Epidermal melanocyte (primary cell): ENCODE measurements around the gene CRISPLD2.
A peak's percentile ranks its signal among the peaks of the same experiment; 100 is the strongest.
"Not testable (repeated sequence)": the region's sequence is repeated elsewhere in the genome, so short reads cannot be mapped to it uniquely, and the experiment has no call there.

Experiments used
- DNase-seq: peaks from one replicate; pipeline ENCODE4 v3.0.0; 2011; ENCODE audit warnings: low spot score; ENCODE audit not compliant: insufficient read length

The CRISPLD2 gene

DNA sequence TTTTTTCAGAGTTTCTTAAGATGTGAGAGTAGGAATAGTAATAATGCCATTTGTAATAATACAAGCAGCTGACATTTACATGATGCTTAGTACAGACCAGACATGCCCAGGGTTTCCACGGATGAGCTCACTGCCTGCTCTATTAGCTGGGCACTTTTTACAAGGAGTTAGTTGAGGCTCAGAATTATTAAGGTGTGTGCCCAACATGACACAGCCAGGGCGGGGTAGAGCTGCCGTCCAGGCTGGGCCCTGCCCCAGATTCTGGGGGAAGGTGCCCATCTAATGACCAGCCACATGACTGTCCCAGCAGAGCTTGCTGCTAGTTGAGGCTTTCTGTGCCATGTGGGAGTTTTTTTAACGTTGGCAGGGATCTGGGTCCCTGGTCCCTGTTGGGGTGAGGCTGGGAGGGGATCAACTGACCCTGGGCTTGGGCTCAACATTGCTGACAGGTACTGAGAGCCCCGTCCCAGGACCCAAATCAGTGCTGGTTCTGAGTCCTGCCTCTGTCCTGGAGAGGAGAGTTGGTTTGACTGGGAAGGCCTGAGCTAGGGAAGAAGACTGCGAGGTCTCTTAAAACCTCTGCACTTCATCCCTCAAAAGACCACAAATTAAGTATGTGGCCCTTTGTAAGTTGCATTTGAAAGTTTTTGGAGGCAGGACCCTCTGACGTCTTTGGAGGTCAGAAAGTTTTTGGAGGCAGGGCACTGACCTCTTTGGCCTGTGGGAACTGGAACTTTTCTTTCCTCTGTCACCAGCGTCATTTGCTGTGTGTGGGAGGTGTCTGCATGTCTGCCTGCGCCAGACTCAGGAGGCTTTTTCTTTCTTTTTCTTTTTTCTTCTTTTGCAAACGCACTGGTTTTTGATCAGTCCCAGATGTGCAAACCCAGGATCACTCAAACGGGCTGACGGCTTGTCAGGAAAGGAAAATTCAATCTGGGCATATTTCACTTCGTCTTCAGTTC lies 2.2 kb downstream of the CRISPLD2 start:
- no peak for DNase-seq

DNA sequence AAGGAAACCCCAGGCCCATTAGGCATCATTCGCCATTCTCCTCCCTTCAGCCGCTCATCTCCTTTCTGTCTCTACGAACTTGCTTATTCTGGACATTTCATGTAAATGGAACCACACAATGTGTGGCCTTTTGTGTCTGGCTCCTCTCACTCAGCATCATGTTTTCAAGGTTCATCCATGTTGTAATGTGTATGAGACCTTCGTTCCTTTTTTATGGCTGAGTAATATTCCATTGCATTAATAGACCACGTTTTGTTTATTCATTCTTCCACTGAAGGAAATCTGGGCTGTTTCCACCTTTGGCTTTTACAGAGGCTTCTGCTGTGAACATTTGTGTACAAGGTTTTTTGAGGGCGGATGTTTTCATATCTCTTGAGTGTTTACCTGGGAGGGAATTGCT lies 3.2 kb downstream of the CRISPLD2 start:
- DNase-seq: no peak

DNA sequence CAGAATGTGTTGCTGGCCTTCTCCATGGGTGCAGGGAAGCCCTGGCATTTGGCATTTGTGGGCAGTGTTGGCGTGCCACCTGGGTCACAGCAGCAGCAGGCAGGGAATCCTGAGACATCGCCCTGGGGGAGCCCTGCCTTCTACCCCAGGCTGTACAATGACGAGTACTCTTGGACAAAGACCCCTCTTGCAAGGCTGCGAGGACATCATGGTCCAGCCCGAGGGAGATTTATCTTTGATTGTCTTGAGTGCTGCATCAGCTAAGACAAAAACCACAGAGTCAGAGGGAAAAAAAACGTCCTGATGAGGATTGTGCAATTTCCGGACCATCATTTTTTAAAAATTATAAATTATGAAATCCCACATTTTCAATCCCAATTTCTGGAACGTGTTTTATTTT lies 3.7 kb downstream of the CRISPLD2 start:
- no peak for DNase-seq

DNA sequence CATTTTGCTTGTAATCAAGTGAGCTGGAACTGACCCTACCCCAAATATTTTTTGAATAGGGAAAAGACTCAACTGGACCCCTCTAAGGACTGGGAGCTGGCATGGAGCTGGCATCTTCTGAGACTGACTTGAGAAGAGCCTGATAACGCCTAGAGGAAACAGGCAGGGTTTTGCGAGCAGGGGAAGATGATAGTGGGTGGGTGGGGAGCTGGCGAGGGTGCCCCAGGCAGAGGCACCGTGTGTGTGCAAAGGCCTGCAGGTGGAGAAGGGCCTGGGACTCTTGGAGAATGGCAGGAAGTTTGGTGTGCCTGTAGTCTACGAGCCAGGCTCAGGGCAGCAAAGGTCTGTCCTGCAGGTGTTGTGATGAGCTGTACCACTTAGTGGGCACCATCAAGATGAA lies 4.1 kb downstream of the CRISPLD2 start:
- DNase-seq: no peak

DNA sequence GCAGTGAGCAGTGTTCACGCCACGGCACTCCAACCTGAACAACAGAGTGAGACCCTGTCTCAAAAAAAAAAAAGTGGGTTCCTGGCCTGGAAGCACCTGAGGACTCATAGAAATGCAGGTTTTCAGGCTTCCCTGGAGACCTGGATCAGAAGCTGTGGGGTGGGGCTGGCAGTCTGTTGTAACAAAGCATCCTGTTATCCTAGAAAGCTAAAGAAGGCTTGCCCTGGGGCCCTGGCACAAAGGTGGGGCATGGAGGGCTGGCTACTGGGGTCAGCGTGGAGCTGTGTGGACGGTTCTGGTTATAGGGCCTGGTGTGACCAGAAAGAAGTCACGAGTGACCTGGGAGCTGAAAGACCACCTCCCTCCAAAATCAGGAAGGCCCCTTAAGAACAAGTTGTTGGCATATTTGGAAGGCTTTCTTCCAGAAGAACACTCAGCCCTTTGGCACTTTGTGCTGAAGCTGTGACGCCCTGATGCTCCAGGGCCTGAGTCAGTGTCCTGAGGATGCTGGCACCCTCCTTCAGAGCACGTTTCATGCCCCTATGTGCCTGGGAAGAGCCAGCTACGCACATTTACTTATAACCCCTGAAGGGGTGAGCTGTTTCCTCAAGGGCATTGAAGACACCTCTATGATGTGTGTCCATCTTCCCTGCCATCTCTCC lies 6.2 kb downstream of the CRISPLD2 start:
- DNase-seq: no peak

DNA sequence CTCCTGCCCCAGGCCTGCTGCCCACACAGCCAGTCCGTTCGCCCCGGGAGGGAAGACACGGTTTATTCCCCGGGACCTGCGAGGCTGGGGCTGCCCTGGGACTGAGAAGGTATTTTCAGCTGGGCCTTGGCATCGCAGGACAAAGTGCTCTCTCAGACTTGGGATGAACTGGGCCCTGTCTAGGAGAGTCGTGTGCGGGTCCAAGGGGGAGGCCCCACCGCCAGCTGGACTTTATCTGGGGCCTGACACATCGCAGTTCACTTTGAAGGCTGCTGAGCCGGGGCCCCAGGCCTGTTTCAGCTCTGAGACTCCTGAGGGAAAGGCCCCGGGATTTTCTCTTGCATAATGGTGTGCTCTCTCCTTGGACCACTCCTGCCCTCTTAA lies 6.8 kb downstream of the CRISPLD2 start:
- no peak for DNase-seq

DNA sequence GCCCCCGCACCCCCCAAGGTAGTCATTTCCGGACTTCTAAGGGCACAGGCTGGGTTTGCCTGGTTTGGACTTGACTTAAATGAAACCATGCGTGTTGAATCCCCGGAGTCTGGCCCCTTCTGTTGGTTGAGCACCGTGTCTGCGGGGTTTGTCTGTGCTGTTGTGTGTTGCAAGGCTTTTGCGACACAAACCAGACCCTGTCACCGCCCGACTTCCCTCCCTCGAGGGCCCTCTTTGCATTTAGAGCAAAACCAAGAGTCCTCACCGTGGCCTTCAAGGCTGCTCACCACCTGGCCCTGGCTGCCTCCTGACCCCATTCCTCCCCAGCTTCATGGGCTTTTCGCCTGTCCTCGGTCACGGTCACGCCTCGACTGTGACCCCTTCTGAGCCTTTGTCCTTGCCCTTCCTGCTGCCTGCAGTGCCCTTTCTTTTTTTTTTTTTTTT lies 7.4 kb downstream of the CRISPLD2 start:
- DNase-seq: no peak

DNA sequence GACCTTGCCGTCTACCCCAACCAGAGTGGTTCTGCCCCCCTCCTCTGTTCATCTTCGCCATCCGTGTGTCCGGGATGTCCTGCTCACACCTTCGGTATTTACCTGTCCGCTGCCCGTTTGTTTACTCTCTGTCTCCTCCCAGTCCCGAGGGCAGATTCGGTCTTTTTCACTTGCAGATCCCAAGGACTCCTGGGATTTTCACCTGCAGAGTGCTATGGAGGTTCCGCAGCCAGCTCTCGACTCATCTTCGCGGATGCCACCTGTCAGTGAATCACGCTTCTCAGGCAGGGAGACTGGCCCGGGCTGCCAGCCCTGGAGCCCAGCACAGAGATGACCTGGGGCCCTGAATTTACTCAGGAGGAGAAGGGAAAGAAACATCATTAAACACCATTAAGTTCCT lies 8.1 kb downstream of the CRISPLD2 start:
- no peak for DNase-seq

DNA sequence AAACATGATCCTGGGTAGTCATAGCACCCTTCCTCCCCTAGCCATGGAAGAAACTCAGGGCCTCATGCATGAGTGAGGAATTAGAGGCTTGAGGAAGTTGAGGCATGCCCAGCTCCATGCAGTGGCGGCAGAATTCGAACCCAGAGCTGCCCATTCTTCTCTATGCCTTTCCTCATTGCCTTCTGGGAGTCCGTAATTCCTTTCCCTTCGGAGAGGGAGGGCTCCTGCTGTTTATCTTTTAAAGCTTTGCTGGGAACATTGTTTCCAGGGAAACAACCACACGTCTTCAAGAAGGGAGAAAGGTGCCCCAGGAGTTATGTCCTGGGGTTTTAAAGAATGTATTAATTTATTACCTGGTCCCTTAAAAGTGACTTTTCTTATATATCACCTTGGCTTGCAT lies 8.5 kb downstream of the CRISPLD2 start:
- no peak for DNase-seq

DNA sequence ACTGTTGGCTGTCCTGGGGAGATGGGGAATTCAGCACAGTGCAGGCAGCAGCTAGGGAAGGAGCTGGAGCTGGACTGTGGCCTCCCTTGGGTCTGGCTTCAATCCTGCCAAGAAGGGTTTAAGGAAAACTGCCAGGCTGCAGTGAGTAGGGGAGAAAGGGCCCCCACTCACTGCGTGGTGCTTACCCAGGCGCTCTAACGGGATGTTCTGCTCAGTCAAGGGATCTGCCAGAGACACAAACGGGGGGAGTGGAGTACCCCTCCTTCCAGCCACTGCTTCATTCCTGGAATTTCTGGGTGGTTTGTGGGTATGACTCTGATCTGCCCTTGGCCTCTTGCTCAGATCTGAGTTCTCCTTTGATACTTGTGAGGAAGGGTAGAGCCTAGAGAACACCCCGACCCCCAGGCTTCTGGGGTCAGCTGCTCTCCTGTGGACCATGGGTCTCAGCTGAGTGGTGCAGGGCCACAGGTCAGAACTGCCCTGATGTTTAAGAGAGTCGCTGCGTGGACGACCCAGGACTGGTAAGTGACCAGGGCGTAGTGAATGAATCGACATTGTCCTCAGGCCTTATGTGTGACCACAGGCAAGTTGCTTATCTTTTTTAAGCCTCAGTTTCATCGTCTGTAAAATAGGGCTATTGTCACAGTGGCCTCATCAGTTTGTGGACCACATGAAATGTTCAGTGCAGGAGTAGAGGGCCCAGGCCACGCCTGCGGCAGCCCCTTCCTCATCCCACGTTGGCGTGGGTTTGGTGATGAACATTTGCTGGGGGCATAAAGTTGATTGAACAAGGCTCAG lies 9.6 kb downstream of the CRISPLD2 start:
- DNase-seq: no peak

DNA sequence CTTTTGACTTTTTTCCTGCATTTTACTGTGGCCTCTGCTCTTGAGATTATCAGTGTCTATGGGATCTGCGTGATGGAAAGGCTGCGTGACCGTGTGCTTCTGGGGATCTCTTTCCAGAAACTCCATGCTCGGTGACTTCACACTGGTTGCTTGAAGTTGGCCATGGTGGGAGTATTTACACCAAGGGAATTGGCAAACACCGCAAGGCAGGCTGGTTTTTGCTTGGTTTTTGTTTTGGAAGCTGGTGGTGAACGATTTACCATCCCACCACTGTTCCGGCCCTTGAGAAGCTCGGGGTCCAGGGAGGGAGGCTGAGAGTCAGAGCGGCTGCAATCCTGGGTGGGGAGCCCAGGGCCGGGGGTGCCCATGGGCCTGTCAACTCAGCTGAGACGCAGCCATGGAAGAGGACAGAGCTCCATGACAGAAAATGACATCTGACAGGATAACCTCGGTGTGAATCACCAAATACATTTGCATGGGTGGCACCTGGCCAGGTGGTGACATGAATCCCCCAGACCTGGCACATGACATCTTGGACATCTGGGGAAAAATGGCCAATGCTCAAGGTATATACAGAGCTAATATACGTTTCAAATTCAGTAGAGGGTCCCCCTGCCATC lies 11.1 kb downstream of the CRISPLD2 start:
- DNase-seq: no peak

DNA sequence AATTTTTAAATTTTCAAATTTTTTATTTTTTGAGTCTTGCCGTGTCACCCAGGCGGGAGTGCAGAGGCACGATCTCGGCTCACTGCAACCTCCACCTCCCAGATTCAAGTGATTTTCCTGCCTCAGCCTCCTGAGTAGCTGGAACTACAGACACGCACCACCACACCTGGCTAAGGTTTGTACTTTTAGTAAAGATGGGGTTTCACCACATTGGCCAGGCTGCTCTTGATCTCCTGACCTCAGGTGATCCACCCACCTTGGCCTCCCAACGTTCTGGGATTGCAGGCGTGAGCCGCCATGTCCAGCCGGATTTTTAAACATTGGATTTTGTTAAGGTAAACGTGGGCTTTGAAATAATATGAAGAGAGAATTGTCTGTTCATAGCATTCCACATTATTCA lies 11.9 kb downstream of the CRISPLD2 start:
- not testable (repeated sequence) for DNase-seq

DNA sequence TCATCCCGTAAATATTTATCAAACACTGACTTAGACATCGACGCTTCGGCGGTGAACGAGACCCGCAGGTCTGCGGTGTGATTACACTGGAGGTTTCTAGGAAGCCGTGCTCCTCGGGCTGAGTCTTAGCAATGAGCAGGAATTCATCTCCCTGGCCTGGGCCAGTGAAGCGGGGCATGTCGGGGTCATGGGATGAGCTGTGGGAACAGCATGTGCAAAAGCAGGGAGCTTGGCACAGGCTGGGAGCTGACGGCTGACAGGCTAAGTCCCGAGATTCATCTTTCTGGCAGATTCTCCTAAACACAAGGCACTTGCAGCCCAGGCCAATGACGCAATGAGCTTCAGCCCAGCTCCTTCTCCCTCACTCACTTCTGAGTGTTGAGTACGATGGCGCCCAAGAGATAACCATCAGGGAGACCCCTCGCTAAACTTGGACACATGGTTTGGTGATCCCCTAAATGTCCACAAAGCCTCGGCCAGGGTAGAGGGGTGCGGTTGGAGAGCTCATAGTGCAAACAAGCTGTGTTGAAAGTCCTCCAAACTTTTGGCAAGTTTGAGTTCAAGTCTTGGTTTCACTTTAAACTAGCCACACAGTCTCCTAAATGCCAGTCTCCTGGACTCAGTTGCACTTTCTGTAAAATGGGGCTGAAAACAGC lies 12.8 kb downstream of the CRISPLD2 start:
- no peak for DNase-seq

DNA sequence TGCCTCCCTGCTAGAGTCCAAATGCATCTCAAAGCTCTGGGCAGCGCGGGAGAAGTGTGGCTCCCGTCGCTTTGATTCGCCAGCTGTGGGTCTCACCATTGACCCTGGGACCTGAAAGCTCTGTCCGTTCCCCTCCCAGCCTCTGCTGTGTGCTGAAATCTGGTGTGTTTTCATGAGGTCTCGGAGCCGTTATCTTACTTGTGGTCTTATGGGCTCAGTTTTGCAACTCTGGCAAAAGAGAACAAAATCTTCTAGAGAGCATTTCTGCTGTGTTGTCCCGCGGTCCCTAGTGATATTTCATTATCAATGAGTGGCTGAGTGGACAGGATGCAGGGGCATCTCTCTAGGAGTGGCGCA lies 13.3 kb downstream of the CRISPLD2 start:
- no peak for DNase-seq

DNA sequence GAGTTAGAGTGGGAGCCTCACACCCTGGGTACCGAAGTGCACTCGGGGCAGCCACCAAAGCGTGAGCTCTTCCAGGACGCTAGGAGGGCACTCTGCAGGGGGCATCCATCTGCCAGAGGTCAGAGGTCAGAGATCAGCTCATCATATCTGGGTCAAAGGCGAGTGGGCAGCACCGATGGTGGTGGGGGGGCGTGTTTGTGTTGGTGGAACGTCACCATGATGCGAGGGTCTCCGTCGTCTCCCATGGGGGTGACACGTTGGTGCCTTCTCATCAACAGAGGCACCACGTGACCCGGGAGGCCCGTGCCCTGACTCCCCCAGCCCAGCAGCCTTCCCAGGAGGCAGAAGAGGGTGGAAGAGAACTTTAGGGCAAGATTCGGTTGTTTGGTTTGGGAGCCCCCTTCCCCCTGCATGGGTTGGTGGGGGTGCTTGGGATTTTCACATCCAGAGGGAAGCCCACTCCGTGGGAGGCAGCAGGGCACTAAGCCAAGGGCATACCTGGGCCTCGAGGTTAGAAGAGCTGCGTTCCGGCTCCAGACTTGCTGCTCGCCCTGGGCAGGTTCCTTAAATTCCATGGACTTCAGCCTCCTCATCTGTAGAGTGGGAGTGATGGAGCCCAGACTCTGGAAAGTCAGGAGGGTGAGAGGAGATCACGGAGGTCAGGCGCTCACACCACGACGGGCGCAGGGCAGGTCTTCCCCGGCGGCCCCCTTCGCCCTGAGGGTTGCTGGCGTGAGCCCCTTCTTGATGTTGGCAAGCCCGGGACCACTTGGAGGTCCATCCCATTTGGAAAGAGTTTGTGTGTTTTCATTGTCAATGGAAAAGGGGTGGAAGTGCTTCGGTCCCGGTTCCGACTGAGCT lies 14.0 kb downstream of the CRISPLD2 start:
- no peak for DNase-seq

DNA sequence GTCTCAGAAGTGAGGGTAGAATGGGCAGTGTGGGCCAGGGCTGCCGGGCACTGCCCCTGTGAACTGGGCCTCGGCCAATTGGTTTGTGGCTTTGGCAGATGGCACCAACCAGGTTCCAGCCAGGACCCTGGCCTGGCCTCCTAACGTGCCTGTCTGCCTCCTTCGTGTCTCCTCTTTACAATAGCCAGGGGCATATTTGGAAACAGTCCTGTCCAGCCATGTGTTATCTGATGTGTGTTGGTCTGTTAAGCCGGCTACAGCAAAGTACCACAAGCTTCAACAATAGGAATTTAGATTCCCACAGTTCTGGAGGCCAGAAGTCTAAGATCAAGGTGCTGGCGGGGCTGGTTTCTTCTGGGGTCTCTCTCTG lies 14.6 kb downstream of the CRISPLD2 start:
- DNase-seq: no peak

DNA sequence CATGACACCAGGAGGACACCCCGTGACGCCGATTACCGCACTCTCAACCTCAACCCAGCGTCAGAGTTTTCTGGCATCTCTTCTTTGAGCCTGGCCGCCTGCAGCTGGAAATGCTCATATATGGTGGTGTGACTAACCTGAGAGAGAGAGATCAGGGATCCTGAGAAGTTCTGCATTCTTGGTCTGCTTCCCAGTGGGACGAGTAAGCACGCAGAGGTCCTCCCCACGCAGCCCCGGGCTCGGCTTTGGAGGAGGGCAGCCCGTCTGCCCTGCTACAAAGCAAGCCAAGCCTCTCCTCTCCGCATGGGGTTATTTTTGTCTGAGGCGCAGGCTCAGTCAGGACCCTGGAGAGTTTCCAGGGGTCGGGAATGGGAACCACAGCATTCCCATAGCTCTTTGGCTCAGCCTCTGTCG lies 16.5 kb downstream of the CRISPLD2 start:
- peak; percentile 85 for DNase-seq

DNA sequence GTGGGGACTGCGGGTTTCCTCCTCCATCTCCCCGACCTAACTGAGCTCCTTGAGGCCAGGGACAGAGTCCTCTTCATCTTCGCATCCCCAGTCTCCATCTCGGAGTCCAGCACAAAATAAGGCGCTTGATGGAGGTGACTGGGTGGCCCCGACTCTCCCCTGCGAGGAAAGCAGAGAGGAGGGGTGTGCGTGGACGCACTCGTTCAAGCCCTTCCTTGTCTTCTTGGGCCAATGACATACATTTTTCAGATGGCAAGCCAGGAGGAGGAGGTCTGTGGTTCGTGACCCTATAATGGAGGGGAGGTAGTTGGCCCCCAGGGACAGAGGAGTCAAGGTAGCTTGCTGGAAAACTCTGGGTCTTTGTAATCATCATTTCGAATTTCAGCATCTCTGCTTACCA lies 17.2 kb downstream of the CRISPLD2 start:
- DNase-seq: no peak

DNA sequence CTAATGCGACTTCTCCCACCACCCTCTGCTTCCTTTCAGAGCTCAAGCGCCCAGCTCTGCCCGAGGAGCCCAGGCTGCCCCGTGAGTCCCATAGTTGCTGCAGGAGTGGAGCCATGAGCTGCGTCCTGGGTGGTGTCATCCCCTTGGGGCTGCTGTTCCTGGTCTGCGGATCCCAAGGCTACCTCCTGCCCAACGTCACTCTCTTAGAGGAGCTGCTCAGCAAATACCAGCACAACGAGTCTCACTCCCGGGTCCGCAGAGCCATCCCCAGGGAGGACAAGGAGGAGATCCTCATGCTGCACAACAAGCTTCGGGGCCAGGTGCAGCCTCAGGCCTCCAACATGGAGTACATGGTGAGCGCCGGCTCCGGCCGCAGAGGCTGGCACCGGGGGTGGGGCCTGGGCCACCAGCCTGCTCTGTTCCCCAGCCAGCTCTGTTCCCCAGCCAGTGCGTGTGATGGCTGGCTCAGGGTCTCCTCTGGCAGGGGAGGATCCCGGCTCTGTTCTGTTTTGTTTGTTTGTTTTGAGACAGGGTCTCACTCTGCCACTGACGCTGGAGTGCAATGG lies 18.7 kb downstream of the CRISPLD2 start:
- no peak for DNase-seq

DNA sequence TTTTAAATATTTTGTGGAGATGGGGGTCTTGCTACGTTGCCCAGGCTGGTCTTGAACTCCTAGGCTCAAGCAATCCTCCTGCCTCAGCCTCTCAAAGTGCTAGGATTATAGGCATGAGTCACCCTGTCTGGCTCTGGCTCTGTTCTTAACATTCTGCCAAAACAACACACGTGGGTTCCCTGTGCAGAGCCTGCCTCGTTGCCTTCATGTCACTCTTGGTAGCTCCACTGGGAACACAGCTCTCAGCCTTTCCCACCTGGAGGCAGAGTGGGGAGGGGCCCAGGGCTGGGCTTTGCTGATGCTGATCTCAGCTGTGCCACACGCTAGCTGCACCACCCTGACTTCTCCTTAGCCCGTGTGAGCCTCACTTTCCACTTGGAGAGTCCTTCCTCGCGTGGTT lies 19.3 kb downstream of the CRISPLD2 start:
- no peak for DNase-seq
